HepG2 (cell line): ENCODE data around the gene TMEM209. TPM values are rescaled to one million over a fixed set of nuclear protein-coding genes. Genes with fewer than 3 reads are reported as not detected.

Source experiments
- ATAC-seq: fragments of 200-7000 bp; cut with Tn5 transposase; 3 replicates; pipeline ENCODE4 v1.9.1; 2020; ENCODE audit warnings: mild to moderate bottlenecking, moderate library complexity
- BruUV-seq: library from RNA; stranded (reverse); fragments of 400-500 nt; replicated peaks from 2 replicates; lab custom pipeline; 2021; lab: Mats Ljungman, UMichigan
- CTCF ChIA-PET: fragments of 300-600 bp; formaldehyde crosslinking; extraction: SDS; loops from one replicate; lab custom pipeline; 2021; ENCODE audit warnings: low total read pairs, inconsistent platforms, low intra/inter-chr PET ratio; lab: Yijun Ruan, JAX
- POLR2A ChIA-PET: fragments of 350-600 bp; sonication (Branson Sonifier 250); formaldehyde crosslinking; loops from one replicate; lab custom pipeline; 2020; ENCODE audit warnings: antibody characterized with exemption, inconsistent platforms; lab: Yijun Ruan, JAX
- DNase-seq: peaks from one replicate; pipeline ENCODE4 v3.0.0-alpha.2; 2015; ENCODE audit warnings: low spot score
- FAIRE-seq: peaks from 3 replicates; lab custom pipeline; 2011; peaks lifted over from hg19 to GRCh38; lab: Jason Lieb, UNC
- H2AFZ ChIP-seq: one replicate; pipeline ENCODE4 v1.6.1; 2011; ENCODE audit warnings: low read length, inconsistent platforms
- H3K27ac ChIP-seq: fragments of 300-600 bp; 3 replicates; pipeline ENCODE4 v1.8.0; 2011; ENCODE audit warnings: mixed run types, mild to moderate bottlenecking, mixed read lengths, low read length, inconsistent platforms; ENCODE audit not compliant: insufficient read depth; ENCODE audit errors: extremely low read length
- H3K27me3 ChIP-seq, 2 experiments: fragments of 200-600 bp in 1 of 2; 2 replicates in 1 of 2; 3 replicates in 1 of 2; pipeline versions ENCODE4 v1.6.0 to v1.8.0; 2011; ENCODE audit warnings: low read length in 2 of 2, mild to moderate bottlenecking in 2 of 2, moderate library complexity in 2 of 2, inconsistent platforms in 1 of 2; ENCODE audit not compliant: insufficient read depth in 2 of 2, control insufficient read depth in 1 of 2
- H3K36me3 ChIP-seq, 2 experiments: fragments of 200-600 bp in 1 of 2; replicated peaks in 1 of 2; 2 replicates in 1 of 2; 3 replicates in 1 of 2; pipeline versions ENCODE4 v1.5.1 to v1.8.0; 2011; ENCODE audit warnings: low read length in 2 of 2, inconsistent platforms in 1 of 2; ENCODE audit not compliant: insufficient read depth in 2 of 2, control insufficient read depth in 1 of 2
- H3K4me1 ChIP-seq: 2 replicates; pipeline ENCODE4 v1.5.1; 2012; ENCODE audit warnings: low read length, inconsistent platforms; ENCODE audit not compliant: insufficient read depth
- H3K4me2 ChIP-seq: 2 replicates; pipeline ENCODE4 v1.6.0; 2011; ENCODE audit warnings: low read depth, low read length, inconsistent platforms
- H3K4me3 ChIP-seq, 3 experiments: fragments of 200-600 bp in 1 of 3; sonication (generic), shearing (Covaris generic) in 1 of 3; replicated peaks in 1 of 3; 2 replicates each; pipeline ENCODE4 v1.5.1; 2011 to 2016; ENCODE audit warnings: low read length in 3 of 3, inconsistent platforms in 2 of 3, low read depth in 2 of 3, mild to moderate bottlenecking in 2 of 3, control low read depth in 1 of 3, mixed read lengths in 1 of 3; ENCODE audit not compliant: insufficient read depth in 1 of 3
- H3K79me2 ChIP-seq: one replicate; pipeline ENCODE4 v1.6.1; 2011; ENCODE audit warnings: low read length, inconsistent platforms; ENCODE audit not compliant: insufficient read depth
- H3K9ac ChIP-seq: 2 replicates; pipeline ENCODE4 v1.6.0; 2011; ENCODE audit warnings: mild to moderate bottlenecking, low read depth, low read length, inconsistent platforms; ENCODE audit not compliant: insufficient read depth
- H3K9me3 ChIP-seq: 2 replicates; pipeline ENCODE4 v1.5.1; 2012; ENCODE audit warnings: mild to moderate bottlenecking, low read length
- H4K20me1 ChIP-seq: 2 replicates; pipeline ENCODE4 v1.6.0; 2011; ENCODE audit warnings: inconsistent platforms, mild to moderate bottlenecking, low read length, moderate library complexity; ENCODE audit not compliant: insufficient read depth
- ARHGAP35 ChIP-seq: sonication (generic); formaldehyde crosslinking; IDR thresholded peaks from 2 replicates; pipeline ENCODE4 v1.9.0; 2022; ENCODE audit warnings: mild to moderate bottlenecking, inconsistent platforms, moderate library complexity, missing genetic modification reagents, borderline replicate concordance
- CEBPG ChIP-seq: IDR thresholded peaks from 2 replicates; pipeline ENCODE4 v1.6.1; 2016
- DNMT1 ChIP-seq: sonication (generic); formaldehyde crosslinking; IDR thresholded peaks from 2 replicates; pipeline ENCODE4 v1.5.1; 2020; ENCODE audit warnings: mild to moderate bottlenecking, missing genetic modification reagents
- ERF ChIP-seq: IDR thresholded peaks from 2 replicates; pipeline ENCODE4 v1.6.1; 2018; ENCODE audit warnings: missing biosample characterization, missing genetic modification reagents
- FOXM1 ChIP-seq: sonication (generic); formaldehyde crosslinking; IDR thresholded peaks from 2 replicates; pipeline ENCODE4 v1.5.0; 2020; ENCODE audit warnings: missing genetic modification reagents
- FOXO1 ChIP-seq: sonication (generic); formaldehyde crosslinking; IDR thresholded peaks from 2 replicates; pipeline ENCODE4 v1.4.0; 2020; ENCODE audit warnings: missing genetic modification reagents
- GATAD2A ChIP-seq: IDR thresholded peaks from 2 replicates; pipeline ENCODE4 v1.6.1; 2016
- IKZF4 ChIP-seq: sonication (generic); formaldehyde crosslinking; IDR thresholded peaks from 2 replicates; pipeline ENCODE4 v1.5.1; 2020; ENCODE audit warnings: borderline replicate concordance, mild to moderate bottlenecking, low read depth, missing genetic modification reagents; ENCODE audit errors: not compliant biosample characterization
- MAFF ChIP-seq: IDR thresholded peaks from 2 replicates; pipeline ENCODE4 v1.6.1; 2011; ENCODE audit warnings: low read depth, low read length, improper control_type of control experiment
- NBN ChIP-seq: fragments of 450-650 bp; conservative IDR thresholded peaks from 2 replicates; pipeline ENCODE4 v1.6.1; 2017
- NR2F6 ChIP-seq, 2 experiments: IDR thresholded peaks; 2 replicates each; pipeline ENCODE4 v1.6.1; 2016; ENCODE audit warnings: antibody characterized with exemption in 1 of 2, mild to moderate bottlenecking in 1 of 2
- SALL2 ChIP-seq: sonication (generic); formaldehyde crosslinking; IDR thresholded peaks from 2 replicates; pipeline ENCODE4 v1.8.1; 2023; ENCODE audit warnings: mild to moderate bottlenecking, missing genetic modification reagents, inconsistent platforms
- SMAD1 ChIP-seq: sonication (generic); formaldehyde crosslinking; IDR thresholded peaks from 2 replicates; pipeline ENCODE4 v1.4.0; 2020; ENCODE audit warnings: missing genetic modification reagents, low read depth, mild to moderate bottlenecking, borderline replicate concordance
- SOX6 ChIP-seq, 2 experiments: fragments of 450-650 bp in 1 of 2; sonication (generic) in 1 of 2; formaldehyde crosslinking in 1 of 2; IDR thresholded peaks; 2 replicates each; pipeline versions ENCODE4 v1.4.0 to v1.6.1; 2017 to 2020; ENCODE audit warnings: antibody characterized with exemption in 1 of 2, mild to moderate bottlenecking in 1 of 2, missing genetic modification reagents in 1 of 2
- SP2 ChIP-seq: sonication (generic); formaldehyde crosslinking; IDR thresholded peaks from 2 replicates; pipeline ENCODE4 v1.5.1; 2020; ENCODE audit warnings: mild to moderate bottlenecking, missing genetic modification reagents
- SYNCRIP ChIP-seq: fragments of 200-400 bp; formaldehyde crosslinking; IDR thresholded peaks from 2 replicates; pipeline ENCODE4 v1.6.1; 2018; ENCODE audit warnings: mild to moderate bottlenecking, low read depth, low read length; ENCODE audit not compliant: insufficient read depth
- ZIK1 ChIP-seq: sonication (generic); formaldehyde crosslinking; IDR thresholded peaks from 2 replicates; pipeline ENCODE4 v1.5.0; 2020; ENCODE audit warnings: mild to moderate bottlenecking, low read depth, missing genetic modification reagents, borderline replicate concordance
- ZNF34 ChIP-seq: sonication (generic); formaldehyde crosslinking; IDR thresholded peaks from 2 replicates; pipeline ENCODE4 v1.4.0; 2020; ENCODE audit warnings: mild to moderate bottlenecking, missing genetic modification reagents, borderline replicate concordance
- ZNF547 ChIP-seq: sonication (generic); formaldehyde crosslinking; IDR thresholded peaks from 2 replicates; pipeline ENCODE4 v1.5.1; 2020; ENCODE audit warnings: mild to moderate bottlenecking, missing genetic modification reagents
- ZNF841 ChIP-seq: sonication (generic); formaldehyde crosslinking; IDR thresholded peaks from 2 replicates; pipeline ENCODE4 v1.8.1; 2023; ENCODE audit warnings: missing genetic modification reagents, borderline replicate concordance
- WGBS: methylation state at CpG from one replicate; pipeline ENCODE4 v1.1.6; 2017; ENCODE audit warnings: low lambda C conversion rate; 5-methylcytosine and 5-hydroxymethylcytosine counted together
- in situ Hi-C: cut with HindIII; loops from 2 replicates; pipeline ENCODE4 v1.10.0; 2017; ENCODE audit warnings: low pct_unique_long_range_greater_than_20kb; ENCODE audit not compliant: extremely low pct_ligation_motif_present
- intact Hi-C: fragments of 100-400 bp; cut with micrococcal nuclease; formaldehyde crosslinking; loops from one replicate; pipeline ENCODE4 v1.10.0; 2022; ENCODE audit not compliant: unreplicated experiment
- polyA plus RNA-seq, 8 experiments: library from polyadenylated mRNA; depleted of rRNA in 3 of 8; stranded (reverse) in 7 of 8; unstranded in 1 of 8; fragments of >200 nt; fragmentation: Illumina TruSeq in 4 of 8; extraction: Trizol in 4 of 8; gene quantifications; 2 replicates each; pipeline versions ENCODE4 v1.2.1 to v1.2.3, GENCODE V29; 2011 to 2016; ENCODE audit warnings: low read depth in 4 of 8, missing spikeins in 1 of 8, mixed read lengths in 1 of 8; ENCODE audit not compliant: insufficient read depth in 1 of 8
- total RNA-seq, 5 experiments: library from RNA; depleted of rRNA; stranded (reverse); fragments of >200 nt; fragmentation: Illumina TruSeq; extraction: Trizol; gene quantifications; 2 replicates each; pipeline ENCODE4 v1.2.3, GENCODE V29; 2016; ENCODE audit warnings: low read depth in 1 of 5

Gene TMEM209
- total and polyA plus RNA-seq, 2 of the 13 experiments (the other 11 are each of a cell fraction or from before 2014, with no cell fraction given) = 14.5 to 15.6 TPM

GRCh38 chr7:130162196-130162595 is 43.0 kb downstream of the TMEM209 start:
- DNase-seq = no peak
- no peak overlapping the region for H3K4me3 ChIP-seq
- H3K27ac ChIP-seq = no peak overlapping the region
- CTCF ChIA-PET = no interaction called here
- H3K79me2 ChIP-seq = no peaks in the 10 kb centered on the region
- in situ Hi-C loops (no loop called here), intact Hi-C loops (no loop called here)
- no peak overlapping the region for H3K4me2 ChIP-seq
- H3K36me3 ChIP-seq = peaks cover 4 to 35% of the 10 kb centered on the region in 2 experiments; a peak in 4 of 5 replicates
- H3K9me3 ChIP-seq = no peaks in the 10 kb centered on the region
- FAIRE-seq = no peak
- no peak overlapping the region for H3K9ac ChIP-seq
- no peaks in the 10 kb centered on the region for H3K4me1 ChIP-seq
- no peak for TF ChIP-seq NBN
- no peak for TF ChIP-seq CEBPG (CRISPR knock-in tag)
- no peak for TF ChIP-seq MAFF
- no peak for TF ChIP-seq SMAD1 (CRISPR knock-in tag)
- TF ChIP-seq GATAD2A (CRISPR knock-in tag) = no peak
- no peak for TF ChIP-seq ZNF547 (CRISPR knock-in tag)
- TF ChIP-seq SP2 (CRISPR knock-in tag) = no peak
- TF ChIP-seq FOXO1 = no peak
- TF ChIP-seq ARHGAP35 (CRISPR knock-in tag) = no peak
- TF ChIP-seq FOXM1 (CRISPR knock-in tag) = no peak
- no peak for TF ChIP-seq SYNCRIP
- no peak for TF ChIP-seq SALL2 (CRISPR knock-in tag)
- TF ChIP-seq ZNF34 (CRISPR knock-in tag) = no peak
- no peak for TF ChIP-seq ZNF841 (CRISPR knock-in tag)
- no peak for TF ChIP-seq ERF
- TF ChIP-seq NR2F6 (IDR thresholded peaks at IDR 0.05) = no peak
- TF ChIP-seq NR2F6 (CRISPR knock-in tag; IDR thresholded peaks at IDR 0.05) = no peak
- TF ChIP-seq SOX6 (IDR thresholded peaks at IDR 0.05) = no peak
- TF ChIP-seq SOX6 (CRISPR knock-in tag; IDR thresholded peaks at IDR 0.05) = no peak
- no peak for TF ChIP-seq ZIK1 (CRISPR knock-in tag)
- no peak for TF ChIP-seq IKZF4
- no peak for TF ChIP-seq DNMT1 (CRISPR knock-in tag)
- H3K27me3 ChIP-seq = no peaks in the 10 kb centered on the region
- no TSS peak for BruUV-seq
- POLR2A ChIA-PET = interaction anchor here (0.6 kb wide), 1 partner anchor 43 kb away, joined by 3 read pairs; the partner anchor contains the start of gene TMEM209
- no peaks in the 10 kb centered on the region for H4K20me1 ChIP-seq
- ATAC-seq = no peak
- H2AFZ ChIP-seq = no peak overlapping the region
- 100% methylated on average over 3 of the region's 5 CpGs for WGBS
